VCaP (cell line): ENCODE data around the gene MIEN1.

Source experiments
- H3K27ac ChIP-seq: fragments of 450-650 bp; 2 replicates; pipeline ENCODE4 v1.5.1; 2017
- CTCF ChIP-seq: fragments of 450-650 bp; conservative IDR thresholded peaks from 2 replicates; pipeline ENCODE4 v1.5.1; 2017; ENCODE audit warnings: mild to moderate bottlenecking, moderate library complexity

The MIEN1 gene

GRCh38 chr17:39740357-39741111, 10.2 kb upstream of the MIEN1 start:
- peak overlapping the region; percentile 97 for H3K27ac ChIP-seq
- TF ChIP-seq CTCF: no peak

- peak overlapping the region; percentile 97 for H3K27ac ChIP-seq
- TF ChIP-seq CTCF: no peak
These were observed 9.6 kb upstream of the MIEN1 start for GRCh38 chr17:39739885-39740356.

- peak overlapping the region; percentile 97 for H3K27ac ChIP-seq
- TF ChIP-seq CTCF: no peak; the same call in 1 of the 2 replicates
These were observed 8.9 kb upstream of the MIEN1 start for GRCh38 chr17:39738983-39739884.

GRCh38 chr17:39738568-39738901, 8.2 kb upstream of the MIEN1 start:
- no peak for TF ChIP-seq CTCF
- peak overlapping the region; percentile 97 for H3K27ac ChIP-seq

- peak within 1 kb of the TSS; percentile 97 for H3K27ac ChIP-seq
- no peak for TF ChIP-seq CTCF
These were observed 7.6 kb upstream of the MIEN1 start, which contains the start of gene GRB7 for GRCh38 chr17:39737760-39738567. TSS of gene GRB7 (plus strand) at chr17:39737938. CDS start at chr17:39742302, 4,364 bp downstream.

GRCh38 chr17:39737206-39737759, 7.0 kb upstream of the MIEN1 start:
- TF ChIP-seq CTCF: no peak
- H3K27ac ChIP-seq: peak overlapping the region; percentile 97
